Measurements from ENCODE around the gene NDUFB8.
"Not testable (repeated sequence)": the region's sequence is repeated elsewhere in the genome, so short reads cannot be mapped to it uniquely, and the experiment has no call there.

NDUFB8 gene

GRCh38 chr10:100529475-100530298, at the start of gene NDUFB8:
Gene NDUFB8, minus strand, starts transcription at chr10:100529871. Its CDS starts 20 bp downstream, at chr10:100529851.
- peak; percentile 50 for DNase-seq

GRCh38 chr10:100576282-100576635, 46.6 kb upstream of the NDUFB8 start:
- no peak for DNase-seq

DNA sequence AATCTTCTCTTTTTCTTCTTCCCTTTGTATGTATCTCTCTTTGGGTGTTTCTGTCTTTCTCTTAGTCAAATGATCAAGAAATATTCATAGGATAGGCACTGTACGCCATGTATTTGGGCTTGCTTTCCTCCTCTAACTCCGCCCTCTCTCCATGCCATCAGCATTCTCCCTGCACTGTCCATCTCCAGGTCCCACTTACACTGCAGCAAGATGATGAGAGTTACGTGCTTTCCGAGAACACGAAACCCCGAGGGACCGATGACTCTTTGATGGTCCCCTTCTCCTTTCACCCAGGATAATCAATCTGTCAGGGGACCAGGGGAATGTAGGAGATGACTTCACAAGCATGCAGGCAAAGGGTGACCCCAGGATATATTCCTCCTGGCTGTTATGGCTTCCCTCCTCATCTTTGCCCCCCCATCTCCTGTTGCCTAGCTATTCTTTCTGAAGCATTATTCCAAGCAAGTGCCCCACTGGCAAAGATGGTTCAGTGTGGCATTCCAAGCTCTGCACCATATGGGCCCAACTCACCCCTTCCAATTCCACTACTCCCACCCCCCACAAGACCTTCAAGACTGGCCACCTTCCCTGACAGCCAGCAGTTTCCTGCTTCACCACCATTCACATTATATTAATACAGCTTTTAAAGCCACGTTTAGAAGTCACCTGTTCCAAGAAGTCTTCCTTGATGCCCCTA, 46.1 kb upstream of the NDUFB8 start:
- no peak for DNase-seq

DNA sequence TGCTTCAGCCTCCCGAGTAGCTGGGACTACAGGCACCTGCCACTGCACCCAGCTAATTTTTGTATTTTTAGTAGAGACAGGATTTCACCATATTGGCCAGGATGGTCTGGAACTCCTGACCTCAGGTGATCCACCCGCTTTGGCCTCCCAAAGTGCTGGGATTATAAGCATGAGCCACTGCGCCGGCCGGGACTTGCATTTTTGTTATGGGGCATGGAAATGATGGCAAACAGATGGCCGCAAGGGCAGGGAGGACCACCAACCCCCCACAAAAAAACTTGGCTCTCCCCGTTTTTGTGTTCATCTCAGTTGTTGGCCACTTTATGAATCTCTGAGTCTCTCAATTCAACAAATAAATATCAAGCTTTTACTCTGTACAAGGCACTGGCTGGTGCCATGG, 45.5 kb upstream of the NDUFB8 start:
- DNase-seq, result not testable (repeated sequence)

- DNase-seq, result no peak
These were observed 41.6 kb upstream of the NDUFB8 start for GRCh38 chr10:100571084-100571856.

GRCh38 chr10:100570506-100570905, 40.8 kb upstream of the NDUFB8 start:
- no peak for DNase-seq

GRCh38 chr10:100569687-100570481, 40.2 kb upstream of the NDUFB8 start:
- no peak for DNase-seq

- DNase-seq, result no peak
These were observed 39.2 kb upstream of the NDUFB8 start for GRCh38 chr10:100568912-100569311.

GRCh38 chr10:100567826-100568225, 38.2 kb upstream of the NDUFB8 start:
- DNase-seq, result no peak

DNA sequence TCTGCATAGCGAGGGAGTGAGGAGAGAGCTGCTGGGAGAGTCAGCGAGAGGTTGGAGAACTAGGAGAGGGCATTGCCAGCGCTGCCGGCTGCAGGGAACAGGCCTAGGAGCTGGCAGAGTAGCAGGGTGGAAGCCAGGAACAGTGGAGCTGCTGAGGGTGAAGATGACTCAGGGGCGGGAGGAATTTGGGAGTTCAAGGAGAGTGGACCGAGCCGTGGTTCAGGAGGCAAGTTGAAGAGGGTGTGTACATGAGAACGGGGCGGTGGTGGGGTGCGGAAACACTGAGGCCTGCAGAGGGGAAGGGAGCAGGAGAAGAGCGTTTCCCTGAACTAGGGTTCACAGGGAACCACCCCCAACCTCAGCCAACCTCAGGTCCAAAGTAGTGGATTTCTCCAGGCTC, 37.6 kb upstream of the NDUFB8 start:
- no peak for DNase-seq

GRCh38 chr10:100566561-100566960, 36.9 kb upstream of the NDUFB8 start:
- no peak for DNase-seq

GRCh38 chr10:100565206-100565985, 35.7 kb upstream of the NDUFB8 start:
- no peak for DNase-seq

DNA sequence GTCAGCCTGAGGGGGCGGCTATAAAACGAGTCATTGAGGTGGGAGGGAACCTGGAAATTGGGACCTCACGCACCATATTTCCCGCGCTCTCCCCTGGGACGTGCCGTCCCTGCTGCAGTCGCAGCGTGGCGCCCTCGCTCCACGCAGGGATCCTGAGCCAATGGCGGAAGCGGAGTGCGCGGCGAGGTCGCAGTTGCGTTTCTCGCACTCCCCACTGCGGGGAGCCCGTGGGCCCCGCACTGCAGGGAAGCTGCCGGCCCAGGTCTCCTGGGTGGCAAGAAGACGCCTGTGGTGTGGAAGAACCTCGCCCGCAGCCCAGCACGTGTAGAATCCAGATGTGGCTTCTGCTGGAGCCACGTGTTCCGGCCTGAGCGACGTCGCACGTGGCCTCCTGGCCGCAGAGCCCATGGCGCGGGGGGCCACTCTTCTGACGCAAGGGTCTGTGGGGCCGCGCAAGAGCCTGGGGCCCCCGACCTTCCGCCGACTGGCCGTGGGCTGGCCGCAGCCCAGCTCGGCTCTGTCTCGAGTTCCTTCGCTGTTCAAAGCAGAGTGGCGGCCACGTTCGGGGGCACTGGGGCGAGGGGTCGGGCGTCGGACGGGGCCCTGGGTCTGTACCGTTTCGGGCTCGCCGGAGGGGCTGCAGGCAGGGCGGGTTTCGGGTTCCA, 32.5 kb upstream of the NDUFB8 start:
- peak; percentile 29 for DNase-seq

GRCh38 chr10:100561005-100561404, 31.3 kb upstream of the NDUFB8 start:
- DNase-seq, result peak; percentile 19

DNA sequence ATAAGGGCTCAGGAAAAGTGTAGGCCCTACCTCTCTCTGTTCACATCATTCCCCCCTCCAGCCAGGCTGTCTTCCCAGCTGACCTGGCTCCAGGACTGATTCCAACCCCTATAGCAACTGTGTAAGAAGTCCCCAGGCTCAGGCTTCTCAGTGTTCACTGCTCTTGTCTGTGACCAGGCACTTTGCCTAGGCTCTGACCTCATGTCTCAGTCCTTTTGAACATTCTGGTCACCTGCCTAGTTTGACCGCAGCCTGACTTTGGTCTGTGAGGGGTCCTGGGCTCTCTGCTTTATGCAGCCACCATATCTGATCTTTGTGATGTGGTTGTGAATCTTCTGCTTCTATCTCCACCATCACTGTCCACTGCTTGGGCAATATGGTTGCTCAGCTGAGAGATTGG, 30.6 kb upstream of the NDUFB8 start:
- DNase-seq, result no peak

DNA sequence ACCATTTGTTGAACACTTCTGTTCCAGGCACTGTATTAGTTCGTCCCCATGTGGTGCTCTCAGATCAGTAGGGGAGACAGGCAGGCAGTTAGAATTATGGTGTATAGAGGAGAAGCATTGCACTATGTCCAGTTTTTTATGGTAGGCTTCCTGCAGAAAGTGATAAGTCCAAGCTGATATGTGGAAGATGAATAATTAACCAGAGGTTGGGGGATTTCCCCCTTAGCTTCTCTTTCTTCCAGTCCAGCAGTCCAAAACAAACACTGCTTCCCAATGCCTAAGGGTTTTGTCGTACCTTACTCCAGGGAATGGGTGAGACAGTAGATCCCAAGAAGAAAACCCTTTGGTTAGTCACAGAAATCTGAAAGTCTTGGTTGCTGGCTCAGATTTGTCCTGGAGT, 25.2 kb upstream of the NDUFB8 start:
- DNase-seq, result no peak

DNA sequence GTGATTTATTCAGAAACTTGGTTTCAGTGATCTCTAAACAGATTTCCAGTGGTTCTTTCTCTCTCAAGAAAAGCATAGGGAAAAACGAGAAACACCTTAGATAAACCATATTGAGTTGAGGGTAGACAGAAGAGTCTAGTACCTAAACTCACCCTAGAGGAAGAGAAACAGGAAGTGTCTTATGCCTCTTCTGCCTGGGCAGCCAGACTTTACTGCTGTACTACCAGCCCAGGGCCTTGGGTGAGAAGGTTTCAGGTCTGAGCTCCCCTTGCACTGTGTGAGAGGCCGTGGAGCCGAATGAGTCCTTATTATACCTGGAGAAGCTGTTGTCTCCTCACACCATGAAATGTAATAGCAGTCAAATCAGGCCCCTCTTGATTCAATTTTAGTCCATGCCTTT, 24.3 kb upstream of the NDUFB8 start:
- DNase-seq, result no peak

- no peak for DNase-seq
These were observed 22.1 kb upstream of the NDUFB8 start for GRCh38 chr10:100551738-100552137.

DNA sequence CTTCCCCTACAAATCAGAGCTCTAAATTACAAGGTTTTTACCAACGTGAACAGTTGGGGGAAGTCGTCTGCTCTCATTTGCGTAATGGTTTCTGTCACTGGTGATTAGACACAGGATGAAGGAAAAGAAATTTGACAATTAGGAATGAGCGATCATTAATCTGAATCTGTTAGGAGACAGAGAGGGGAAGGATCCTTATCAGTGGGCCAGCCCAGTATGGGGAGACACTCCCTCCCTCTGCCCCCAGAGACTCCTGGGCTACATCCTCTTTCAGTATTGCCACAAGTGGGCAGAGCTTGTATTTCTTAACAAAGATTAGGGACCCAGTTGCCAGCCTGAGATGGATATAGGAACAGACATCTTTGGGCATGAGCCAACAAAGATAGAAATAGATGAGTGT, 21.5 kb upstream of the NDUFB8 start:
- no peak for DNase-seq

DNA sequence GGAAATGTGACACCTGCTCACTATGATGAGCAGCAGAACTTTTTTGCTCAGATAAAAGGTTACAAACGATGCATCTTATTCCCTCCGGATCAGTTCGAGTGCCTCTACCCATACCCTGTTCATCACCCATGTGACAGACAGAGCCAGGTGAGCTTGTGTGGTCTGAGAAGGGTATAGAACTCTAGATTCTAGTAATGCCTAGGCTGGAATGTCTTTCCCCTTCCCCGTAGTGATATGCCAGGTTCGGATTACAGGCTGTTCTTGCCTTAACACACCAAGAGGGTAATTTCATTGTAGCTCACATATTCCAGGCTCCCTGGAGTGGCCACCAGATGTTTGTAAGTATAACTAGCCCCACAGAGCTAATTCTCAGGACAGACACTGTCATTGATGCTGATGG, 15.3 kb upstream of the NDUFB8 start:
- DNase-seq, result no peak

- DNase-seq, result no peak
These were observed 7.8 kb upstream of the NDUFB8 start for GRCh38 chr10:100537475-100537874.
